ENCODE results near the gene CFAP58. TPM values are rescaled to one million over a fixed set of nuclear protein-coding genes. Genes with fewer than 3 reads are reported as not detected.

CFAP58 gene
- total and polyA plus RNA-seq, 2 of the 13 experiments (the other 11 are each of a cell fraction or from before 2014, with no cell fraction given): 0.03 TPM; not detected in 1

GRCh38 chr10:104328896-104329710 lies 24.5 kb upstream of the CFAP58 start (continued):
- TF ChIP-seq, protein P1, sequence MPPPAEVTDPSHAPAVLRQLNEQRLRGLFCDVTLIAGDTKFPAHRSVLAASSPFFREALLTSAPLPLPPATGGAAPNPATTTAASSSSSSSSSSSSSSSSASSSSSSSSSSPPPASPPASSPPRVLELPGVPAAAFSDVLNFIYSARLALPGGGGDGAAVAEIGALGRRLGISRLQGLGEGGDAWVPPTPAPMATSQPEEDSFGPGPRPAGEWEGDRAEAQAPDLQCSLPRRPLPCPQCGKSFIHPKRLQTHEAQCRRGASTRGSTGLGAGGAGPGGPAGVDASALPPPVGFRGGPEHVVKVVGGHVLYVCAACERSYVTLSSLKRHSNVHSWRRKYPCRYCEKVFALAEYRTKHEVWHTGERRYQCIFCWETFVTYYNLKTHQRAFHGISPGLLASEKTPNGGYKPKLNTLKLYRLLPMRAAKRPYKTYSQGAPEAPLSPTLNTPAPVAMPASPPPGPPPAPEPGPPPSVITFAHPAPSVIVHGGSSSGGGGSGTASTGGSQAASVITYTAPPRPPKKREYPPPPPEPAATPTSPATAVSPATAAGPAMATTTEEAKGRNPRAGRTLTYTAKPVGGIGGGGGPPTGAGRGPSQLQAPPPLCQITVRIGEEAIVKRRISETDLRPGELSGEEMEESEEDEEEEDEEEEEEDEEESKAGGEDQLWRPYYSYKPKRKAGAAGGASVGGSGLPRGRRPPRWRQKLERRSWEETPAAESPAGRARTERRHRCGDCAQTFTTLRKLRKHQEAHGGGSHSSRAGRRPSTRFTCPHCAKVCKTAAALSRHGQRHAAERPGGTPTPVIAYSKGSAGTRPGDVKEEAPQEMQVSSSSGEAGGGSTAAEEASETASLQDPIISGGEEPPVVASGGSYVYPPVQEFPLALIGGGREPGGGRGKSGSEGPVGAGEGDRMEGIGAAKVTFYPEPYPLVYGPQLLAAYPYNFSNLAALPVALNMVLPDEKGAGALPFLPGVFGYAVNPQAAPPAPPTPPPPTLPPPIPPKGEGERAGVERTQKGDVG (CRISPR knock-in tag; IDR thresholded peaks at IDR 0.05; ENCODE audit: borderline replicate concordance): no peak

DNA sequence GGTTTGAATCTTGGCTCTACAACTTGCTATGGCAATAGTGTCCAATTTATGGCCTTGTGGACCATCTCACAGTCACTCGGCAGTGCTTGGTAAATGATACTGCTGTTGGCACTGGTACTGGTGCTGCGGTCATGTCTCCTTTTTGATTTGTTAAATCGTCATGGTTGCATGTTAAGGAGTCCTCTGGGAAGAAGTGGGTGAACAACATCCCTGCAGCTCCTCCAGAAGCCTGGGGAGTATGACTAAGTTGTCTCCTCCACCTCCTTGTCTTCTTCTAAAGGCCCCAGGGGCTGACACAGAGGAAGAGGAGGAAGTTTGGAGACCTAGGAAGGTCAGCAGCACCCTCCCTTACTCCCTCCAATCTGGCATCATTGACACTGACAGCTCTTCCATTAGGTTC lies 23.9 kb upstream of the CFAP58 start:
- intact Hi-C loops (cut with micrococcal nuclease; ENCODE audit: unreplicated experiment) (loop anchor here (1.0 kb wide), 1 partner anchor 9 kb away; the partner anchor contains the start of gene ITPRIP), in situ Hi-C loops (cut with HindIII; ENCODE audit: extremely low pct_ligation_motif_present, low pct_unique_long_range_greater_than_20kb) (no loop called here)
- no TSS peak for BruUV-seq (replicated peaks)
- ChIA-PET CTCF (ENCODE audit: low intra/inter-chr PET ratio, low total read pairs) (no interaction called here), POLR2A (interaction anchor here (1.0 to 1.1 kb wide), 2 partner anchors 9 to 10 kb away, joined by 4 to 5 read pairs; partner anchors contain the start of gene ITPRIP)
- no peaks in the 10 kb centered on the region for H3K27me3 ChIP-seq (ENCODE audit: control insufficient read depth in 1 of 2, insufficient read depth in 2 of 2, low read length in 2 of 2)
- peaks cover 61% of the 10 kb centered on the region for H3K4me1 ChIP-seq (ENCODE audit: insufficient read depth, low read length)
- DNase-seq (ENCODE audit: low spot score): no peak
- H3K27ac ChIP-seq (ENCODE audit: extremely low read length, insufficient read depth, low read length): no peak overlapping the region
- FAIRE-seq: no peak
- WGBS (ENCODE audit: low lambda C conversion rate): no CpG with 5 or more reads among the region's 3 CpGs
- H4K20me1 ChIP-seq (ENCODE audit: insufficient read depth, low read length): no peaks in the 10 kb centered on the region
- TF ChIP-seq ONECUT2 (CRISPR knock-in tag; IDR thresholded peaks at IDR 0.05) (no peak), POGZ (CRISPR knock-in tag; IDR thresholded peaks at IDR 0.05) (no peak), HMGA1 (CRISPR knock-in tag; conservative IDR thresholded peaks at IDR 0.05) (no peak), SP2 (CRISPR knock-in tag; IDR thresholded peaks at IDR 0.05) (no peak)
- H3K36me3 ChIP-seq (replicated peaks in 1 of 2; ENCODE audit: control insufficient read depth in 1 of 2, insufficient read depth in 2 of 2, low read length in 2 of 2): no peaks in the 10 kb centered on the region; a peak in 1 of 5 replicates
- H3K4me3 ChIP-seq (replicated peaks in 1 of 3; ENCODE audit: insufficient read depth in 1 of 3, low read depth in 2 of 3, low read length in 3 of 3): no peak overlapping the region; a peak in 1 of 6 replicates
- H3K9me3 ChIP-seq (ENCODE audit: low read length): no peaks in the 10 kb centered on the region
- no peaks in the 10 kb centered on the region for H3K79me2 ChIP-seq (ENCODE audit: insufficient read depth, low read length)
- no peak for ATAC-seq
- H3K4me2 ChIP-seq (ENCODE audit: low read depth, low read length): peak overlapping the region; percentile 79
- H3K9ac ChIP-seq (ENCODE audit: insufficient read depth, low read depth, low read length): no peak overlapping the region
- H2AFZ ChIP-seq (ENCODE audit: low read length): no peak overlapping the region
